HG03135 (cell line): Measurements from ENCODE around the gene FAM98C.
"Not testable (repeated sequence)": the region's sequence is repeated elsewhere in the genome, so short reads cannot be mapped to it uniquely, and the experiment has no call there.

ENCODE experiments used
- ATAC-seq: cut with Tn5 transposase; IDR thresholded peaks from one replicate; pipeline ENCODE4 v1.9.1; 2021; ENCODE audit warnings: mild to moderate bottlenecking, moderate library complexity; ENCODE audit not compliant: unreplicated experiment

The FAM98C gene

DNA sequence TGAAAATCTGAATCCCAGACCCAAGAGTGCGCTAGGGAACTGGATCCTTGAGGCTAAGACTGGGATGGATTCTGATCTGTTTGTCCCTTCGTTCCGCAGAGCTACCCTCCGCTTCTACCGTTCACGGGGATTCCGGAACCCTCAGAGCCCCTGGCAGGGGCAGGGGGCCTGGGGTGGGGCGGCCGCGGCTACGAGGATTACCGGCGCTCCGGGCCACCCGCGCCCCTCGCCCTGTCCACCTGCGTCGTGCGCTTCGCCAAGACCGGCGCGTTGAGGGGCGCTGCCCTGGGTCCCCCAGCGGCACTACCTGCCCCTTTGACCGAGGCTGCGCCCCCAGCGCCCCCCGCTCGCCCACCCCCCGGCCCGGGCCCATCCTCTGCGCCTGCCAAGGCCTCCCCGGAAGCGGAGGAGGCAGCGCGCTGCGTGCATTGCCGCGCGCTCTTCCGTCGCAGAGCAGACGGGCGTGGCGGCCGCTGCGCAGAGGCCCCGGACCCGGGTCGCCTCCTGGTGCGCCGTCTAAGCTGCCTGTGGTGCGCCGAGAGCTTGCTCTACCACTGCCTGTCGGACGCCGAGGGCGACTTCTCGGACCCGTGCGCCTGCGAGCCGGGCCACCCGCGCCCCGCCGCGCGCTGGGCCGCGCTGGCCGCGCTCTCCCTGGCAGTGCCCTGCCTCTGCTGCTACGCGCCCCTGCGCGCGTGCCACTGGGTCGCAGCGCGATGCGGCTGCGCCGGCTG is 7.3 kb upstream of the FAM98C start:
- ATAC-seq: no peak

DNA sequence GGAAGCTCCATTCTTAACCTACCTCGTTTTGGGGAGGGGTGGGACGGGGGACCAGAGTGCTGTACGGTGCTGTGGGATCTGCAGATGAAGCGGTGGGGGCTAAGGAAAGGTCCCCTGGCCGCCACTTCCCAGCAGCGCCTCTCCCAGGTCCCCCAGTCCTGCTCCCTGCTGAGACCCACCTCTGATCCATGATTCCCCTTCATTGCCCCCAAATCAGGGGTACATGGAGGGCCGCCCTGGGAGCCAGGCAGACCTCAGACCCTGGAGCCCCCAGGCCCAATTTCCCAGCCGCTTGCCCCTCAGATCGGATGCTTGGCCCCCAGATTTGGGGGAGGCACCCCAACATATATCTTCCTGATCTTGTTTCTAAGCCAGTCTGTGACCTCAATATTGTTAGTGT is 3.8 kb upstream of the FAM98C start:
- no peak for ATAC-seq

- ATAC-seq: no peak
These were observed 3.4 kb upstream of the FAM98C start for GRCh38 chr19:38399537-38399936.

DNA sequence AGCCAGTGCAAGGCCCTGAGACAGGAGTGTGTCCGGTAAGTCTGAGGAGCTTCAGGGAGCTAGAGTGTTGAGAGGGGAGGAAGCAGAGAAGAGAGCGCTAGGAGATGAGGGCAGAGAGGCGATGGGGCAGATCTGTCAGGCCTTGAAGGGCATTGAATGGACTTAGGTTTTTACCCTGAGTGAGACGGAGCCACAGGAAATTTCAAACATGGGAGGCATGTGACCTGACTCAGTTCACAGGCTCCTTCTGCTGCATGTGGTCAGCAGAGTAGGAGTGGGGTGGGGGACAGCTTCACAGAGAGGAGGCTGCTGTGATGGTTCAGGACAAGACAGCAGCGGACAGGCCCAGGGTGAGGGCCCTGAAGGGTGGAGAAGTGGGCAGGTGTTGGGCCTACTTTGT is 2.5 kb upstream of the FAM98C start:
- ATAC-seq: no peak

DNA sequence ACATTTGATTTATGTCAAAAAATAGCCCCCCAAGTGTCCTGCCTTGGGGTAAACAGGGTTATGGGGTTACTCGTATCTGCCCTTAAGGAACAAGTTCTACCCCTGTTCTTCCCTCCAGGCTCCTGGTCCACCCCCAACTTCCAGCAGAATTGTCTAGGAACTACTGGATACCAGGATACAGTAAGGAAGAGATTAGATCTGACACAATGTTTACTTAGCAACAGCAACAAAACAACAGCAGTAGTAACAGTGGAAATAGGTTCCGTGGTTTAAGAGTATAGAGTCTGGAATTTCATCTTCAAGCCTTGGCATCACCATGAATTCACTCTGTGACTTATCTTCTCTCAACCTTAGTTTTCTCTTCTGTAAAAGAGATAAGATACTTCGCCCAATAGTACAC is 1.7 kb upstream of the FAM98C start:
- ATAC-seq: no peak

DNA sequence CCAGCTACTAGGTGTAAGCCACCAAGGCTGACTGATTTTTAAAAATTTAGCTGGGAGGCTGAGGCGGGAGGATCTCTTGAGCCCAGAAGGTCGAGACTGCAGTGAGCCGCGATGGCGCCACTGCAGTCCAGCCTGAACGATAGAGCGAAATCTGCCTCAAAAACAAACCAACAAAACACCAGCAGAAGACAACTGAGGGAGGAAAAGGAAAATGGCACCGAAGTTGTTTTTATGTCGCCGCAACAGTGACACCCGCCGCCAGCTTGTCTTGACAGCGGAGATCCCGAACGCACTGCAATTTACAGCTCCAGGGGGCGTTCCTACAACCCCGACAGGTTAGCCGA is 298 bp upstream of the FAM98C start:
- no peak for ATAC-seq

DNA sequence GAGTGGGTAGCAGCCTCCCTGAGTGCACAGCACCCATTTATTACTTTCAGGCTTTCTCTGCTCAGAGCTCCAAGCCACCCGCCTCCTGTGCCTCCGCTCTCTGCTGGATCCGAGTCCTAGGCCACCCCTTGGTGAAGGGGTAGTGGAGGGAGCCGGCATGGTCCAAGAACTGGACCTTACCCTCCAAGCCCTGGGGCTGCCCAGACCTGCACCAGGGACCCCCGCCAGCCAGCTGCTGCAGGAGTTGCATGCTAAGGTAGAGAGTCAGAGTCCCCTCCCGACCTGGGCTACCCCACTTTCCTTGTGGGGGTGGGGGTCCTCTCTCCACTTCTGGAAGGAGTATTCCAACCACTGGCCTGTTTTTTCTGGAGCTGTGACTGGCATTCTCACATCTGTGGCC is 2.0 kb downstream of the FAM98C start:
- no peak for ATAC-seq

- ATAC-seq: no peak
These were observed 2.4 kb downstream of the FAM98C start for GRCh38 chr19:38405276-38405675.

GRCh38 chr19:38409631-38410133 is 6.8 kb downstream of the FAM98C start:
- ATAC-seq: no peak

- ATAC-seq: not testable (repeated sequence)
These were observed 7.5 kb downstream of the FAM98C start for GRCh38 chr19:38410407-38410806.

GRCh38 chr19:38411041-38411712 is 8.3 kb downstream of the FAM98C start:
- no peak for ATAC-seq

GRCh38 chr19:38411898-38412297 is 9.0 kb downstream of the FAM98C start:
- not testable (repeated sequence) for ATAC-seq

DNA sequence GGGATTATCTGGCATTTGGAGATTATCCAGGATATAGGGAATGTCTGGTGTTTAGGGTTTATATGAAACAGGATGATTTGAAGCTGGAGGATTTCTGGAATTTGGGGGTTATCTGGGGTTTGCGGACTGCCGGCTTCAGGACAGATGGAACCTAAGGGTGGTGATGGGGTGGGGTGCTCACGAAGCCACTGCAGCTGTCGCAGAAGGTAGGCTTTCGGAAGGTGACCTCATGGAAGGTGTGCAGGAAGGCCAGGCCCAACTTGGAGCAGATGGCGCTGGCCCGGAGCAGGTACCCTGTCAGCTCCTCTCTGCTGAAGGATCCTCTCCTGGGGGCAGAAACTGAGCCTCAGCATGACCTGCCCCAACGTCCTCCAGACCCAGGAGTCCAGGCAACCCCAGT is 9.6 kb downstream of the FAM98C start:
- ATAC-seq: no peak

GRCh38 chr19:38412961-38413360 is 10.1 kb downstream of the FAM98C start:
- ATAC-seq: no peak

DNA sequence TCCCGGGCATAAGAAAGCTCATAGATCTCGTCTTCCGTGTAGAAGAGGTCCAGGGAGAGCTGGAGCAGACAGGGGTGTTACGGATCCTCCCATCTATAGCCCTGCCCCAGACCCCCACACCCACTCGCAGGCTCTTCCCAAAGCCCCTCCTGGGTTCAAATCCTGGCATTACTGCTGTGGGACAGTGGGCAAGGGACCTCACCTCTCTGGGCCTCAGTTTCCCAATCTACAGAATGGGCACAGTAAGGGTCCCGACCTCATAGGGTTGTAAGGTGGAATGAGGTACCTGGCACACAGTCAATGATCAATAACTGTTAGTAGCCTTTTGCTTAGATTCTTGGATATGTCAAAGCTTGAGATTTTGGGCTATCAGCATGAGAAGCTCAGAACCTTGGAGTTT is 10.5 kb downstream of the FAM98C start:
- ATAC-seq: no peak

- ATAC-seq: no peak
These were observed 14.3 kb downstream of the FAM98C start for GRCh38 chr19:38417146-38417543.

DNA sequence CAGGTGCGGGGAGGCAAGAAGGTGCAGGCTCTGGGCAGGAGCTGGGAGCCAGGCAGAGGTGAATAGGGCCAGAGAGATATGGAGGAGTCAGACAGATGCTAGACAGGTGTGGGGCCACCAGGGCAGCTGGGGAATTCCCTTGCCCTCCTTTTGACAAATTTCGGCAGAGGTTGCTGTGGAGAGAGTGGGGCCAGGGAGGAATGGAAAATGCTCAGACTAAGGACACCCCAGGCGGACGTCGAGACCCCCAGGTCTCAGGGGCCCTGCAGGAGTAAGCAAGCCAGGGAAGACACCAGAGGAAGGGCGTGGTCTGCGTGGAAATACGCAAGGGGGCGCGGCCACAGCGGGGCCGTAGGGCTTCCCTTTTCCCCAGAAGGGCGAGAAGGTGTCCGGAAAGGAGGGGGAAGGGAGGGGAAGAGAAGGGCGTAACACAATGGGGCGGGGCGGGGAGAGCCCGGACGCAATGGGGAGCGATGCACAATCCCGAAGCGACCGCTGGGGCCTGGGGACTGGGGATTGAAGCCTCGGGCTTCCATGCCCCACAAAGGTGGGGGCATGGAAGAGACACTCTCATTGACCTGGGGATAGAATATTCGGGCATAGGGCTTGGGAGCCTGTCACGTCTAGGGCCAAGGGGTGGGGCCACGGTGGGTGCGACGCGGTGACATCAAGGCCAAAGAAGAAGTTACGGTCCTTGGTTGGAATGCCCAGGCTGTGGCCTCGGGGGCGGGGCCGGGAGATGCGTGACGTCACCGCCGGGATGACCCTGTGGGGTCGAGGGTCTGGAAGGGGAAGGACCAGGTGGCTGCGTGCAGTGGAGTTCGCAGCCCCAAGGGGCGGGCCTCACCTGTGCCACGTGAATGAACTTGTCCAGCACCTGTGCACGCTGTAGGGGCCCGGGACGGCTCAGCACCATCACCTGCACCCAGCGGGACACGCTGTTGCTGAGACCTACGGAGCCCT is 14.9 kb downstream of the FAM98C start:
- no peak for ATAC-seq

DNA sequence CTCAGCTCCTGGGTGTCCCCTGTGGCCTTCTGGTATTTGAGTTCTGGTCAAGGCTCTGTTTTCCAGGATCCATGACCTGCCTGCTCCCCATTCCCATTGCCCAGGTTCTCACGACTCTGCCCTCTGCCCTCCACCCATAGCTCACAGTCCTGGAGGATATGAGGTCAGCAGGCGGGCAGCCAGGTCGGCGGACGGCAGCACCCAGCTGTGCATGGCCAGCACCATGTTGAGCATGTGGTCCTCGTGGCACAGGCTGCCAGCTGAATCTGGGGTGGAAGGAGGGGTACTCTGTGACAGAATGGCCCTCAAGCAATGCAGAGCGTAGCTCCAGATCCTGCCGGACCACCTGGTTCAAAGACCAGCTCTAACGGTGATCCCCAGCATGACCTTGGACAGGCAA is 18.0 kb downstream of the FAM98C start:
- ATAC-seq: no peak

DNA sequence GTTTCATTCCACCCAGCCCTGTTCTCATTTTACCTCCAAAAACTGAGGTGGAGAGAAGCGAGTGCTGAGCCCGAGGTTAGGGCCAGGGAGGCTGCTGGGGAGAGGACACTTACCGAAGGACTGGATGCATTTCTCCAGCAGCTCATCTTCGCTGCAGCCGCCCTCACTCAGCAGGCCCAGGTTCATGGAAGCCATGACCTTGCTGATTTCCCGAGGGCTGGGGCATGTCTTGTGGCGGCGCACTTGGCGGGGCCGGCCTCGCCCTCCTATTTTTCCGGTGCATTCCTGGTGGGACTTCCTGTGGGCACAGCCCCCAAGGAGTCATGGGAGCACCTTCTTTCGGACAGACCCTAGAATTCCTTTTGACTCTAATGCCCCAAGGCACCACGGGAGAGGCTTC is 19.0 kb downstream of the FAM98C start:
- no peak for ATAC-seq

DNA sequence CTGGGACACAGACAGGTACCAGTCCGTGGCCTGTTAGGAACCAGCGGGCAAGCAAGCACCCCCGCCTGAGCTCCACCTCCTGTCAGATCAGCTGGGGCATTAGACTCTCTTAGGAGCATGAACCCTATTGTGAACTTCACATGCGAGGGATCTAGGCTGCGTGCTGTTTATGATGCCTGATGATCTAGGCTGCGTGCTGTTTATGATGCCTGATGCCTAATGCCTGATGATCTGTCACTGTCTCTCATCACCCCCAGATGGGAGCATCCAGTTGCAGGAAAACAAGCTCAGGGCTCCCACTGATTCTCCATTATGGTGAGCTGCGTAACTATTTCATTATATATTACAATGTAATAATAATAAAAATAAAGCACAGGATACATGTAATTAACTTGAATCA is 19.5 kb downstream of the FAM98C start:
- no peak for ATAC-seq

DNA sequence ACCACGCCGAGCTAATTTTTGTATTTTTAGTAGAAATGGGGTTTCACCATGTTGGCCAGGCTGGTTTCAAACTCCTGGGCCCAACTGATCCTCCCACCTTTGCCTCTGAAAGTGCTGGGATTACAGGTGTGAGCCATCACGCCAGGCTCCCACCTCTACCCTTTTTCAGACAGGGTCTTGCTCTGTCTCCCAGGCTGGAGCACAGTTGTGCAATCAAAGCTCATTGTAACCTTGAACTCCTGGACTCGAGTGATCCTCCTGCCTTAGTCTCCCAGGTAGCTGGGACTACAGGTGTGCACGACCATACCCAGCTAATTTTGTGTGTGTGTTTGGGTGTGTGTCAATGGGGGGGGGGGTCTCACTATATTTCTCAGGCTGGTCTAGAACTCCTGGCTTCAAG is 21.4 kb downstream of the FAM98C start:
- no peak for ATAC-seq
